RCC 7860 (cell line): ENCODE results near the gene DENND1C.
"Not testable (repeated sequence)": the region's sequence is repeated elsewhere in the genome, so short reads cannot be mapped to it uniquely, and the experiment has no call there.

Experiments used
- DNase-seq: peaks from one replicate; pipeline ENCODE4 v3.0.0-alpha.2; 2015; ENCODE audit warnings: low spot score
- FAIRE-seq: peaks from 2 replicates; lab custom pipeline; 2012; peaks lifted over from hg19 to GRCh38; lab: Jason Lieb, UNC

Gene DENND1C

DNA sequence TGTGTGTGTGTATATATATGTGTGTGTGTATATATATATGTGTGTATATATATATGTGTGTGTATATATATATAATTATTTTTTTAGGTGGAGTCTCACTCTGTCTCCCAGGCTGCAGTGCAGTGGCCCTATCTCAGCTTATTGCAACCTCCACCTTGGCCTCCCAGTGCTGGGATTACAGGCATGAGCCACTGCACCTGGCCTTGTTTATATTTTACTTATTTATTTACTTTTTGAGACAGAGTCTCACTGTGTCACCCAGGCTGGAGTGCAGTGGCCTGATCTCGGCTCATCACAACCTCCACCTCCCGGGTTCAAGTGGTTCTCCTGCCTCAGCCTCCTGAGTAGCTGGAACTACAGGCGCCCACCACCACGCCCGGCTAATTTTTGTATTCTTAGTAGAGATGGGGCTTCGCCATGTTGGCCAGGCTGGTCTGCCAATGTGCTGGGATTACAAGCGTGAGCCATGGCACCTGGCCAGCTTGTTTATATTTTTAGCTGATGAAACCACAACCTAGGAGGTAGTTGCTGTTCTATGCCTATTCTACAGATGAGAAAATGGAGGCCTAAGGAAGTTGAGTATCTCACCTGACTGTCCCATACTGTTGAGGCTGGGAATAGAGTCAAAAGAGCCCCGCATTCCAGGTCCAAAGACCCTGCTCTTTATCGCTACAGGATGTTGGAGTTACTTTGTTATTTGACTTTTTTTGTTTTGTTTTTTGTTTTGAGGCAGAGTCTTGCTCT, 26.6 kb upstream of the DENND1C start:
- not testable (repeated sequence) for DNase-seq, FAIRE-seq

GRCh38 chr19:6503407-6504201, 22.0 kb upstream of the DENND1C start:
- no peak for FAIRE-seq
- DNase-seq, result no peak

DNA sequence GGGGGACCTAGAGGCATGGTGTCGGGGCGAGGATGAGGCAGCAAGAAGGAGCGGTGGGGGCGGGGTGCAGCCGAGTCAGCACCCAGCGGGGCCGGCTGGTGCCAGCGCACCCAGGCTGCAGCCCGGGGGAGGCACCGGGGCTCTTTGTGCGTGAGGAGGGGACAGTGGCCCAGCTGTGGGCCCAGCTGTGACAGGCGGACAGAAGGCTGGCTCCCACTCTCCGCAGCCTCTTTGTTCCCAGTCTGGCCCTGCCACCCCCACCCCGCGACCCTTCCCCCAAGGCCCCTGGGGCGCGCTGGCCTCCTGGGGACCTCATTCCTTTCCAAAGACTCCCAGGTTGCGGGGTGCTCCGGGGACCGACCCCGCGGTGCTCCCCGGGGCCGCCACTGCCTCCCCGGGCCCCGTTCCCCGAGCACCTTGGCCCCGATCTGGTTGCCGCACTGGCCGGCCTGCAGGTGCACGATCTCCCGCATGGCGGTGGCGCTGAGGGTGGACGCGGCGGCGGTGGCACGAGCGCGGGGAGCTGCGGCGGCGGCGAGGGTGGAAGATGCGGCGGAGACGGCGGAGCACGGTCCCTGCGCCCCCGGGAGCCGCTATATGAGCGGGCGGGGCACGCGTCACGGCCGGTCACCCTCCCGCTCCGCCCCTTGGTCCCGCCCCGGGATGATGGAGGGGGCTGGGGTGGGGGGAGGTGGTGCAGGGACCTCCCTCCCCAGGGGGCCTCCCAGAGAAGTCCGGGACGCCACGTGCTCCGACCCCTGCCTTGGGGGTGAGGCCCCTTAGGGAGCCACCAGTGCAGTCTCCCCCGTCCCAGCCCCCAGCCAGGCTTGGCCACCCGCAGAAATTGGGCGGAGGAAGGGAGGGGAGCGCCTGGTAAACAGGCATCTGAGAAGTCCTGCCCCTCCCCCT, 20.4 kb upstream of the DENND1C start, which contains the start of gene TUBB4A:
Gene TUBB4A (minus strand): TSS at position 570 of the 909 bp plus-strand sequence. CDS start 97 bp downstream, at position 473.
- no peak for FAIRE-seq
- DNase-seq, result no peak

GRCh38 chr19:6500837-6501739, 19.5 kb upstream of the DENND1C start:
- DNase-seq (no peak), FAIRE-seq (no peak)

- FAIRE-seq (no peak), DNase-seq (no peak)
These were observed 17.6 kb upstream of the DENND1C start for GRCh38 chr19:6499052-6499790.

GRCh38 chr19:6498294-6499036, 16.9 kb upstream of the DENND1C start:
- FAIRE-seq, result no peak
- DNase-seq, result no peak

GRCh38 chr19:6495947-6496346, 14.4 kb upstream of the DENND1C start:
- no peak for FAIRE-seq
- DNase-seq, result no peak

DNA sequence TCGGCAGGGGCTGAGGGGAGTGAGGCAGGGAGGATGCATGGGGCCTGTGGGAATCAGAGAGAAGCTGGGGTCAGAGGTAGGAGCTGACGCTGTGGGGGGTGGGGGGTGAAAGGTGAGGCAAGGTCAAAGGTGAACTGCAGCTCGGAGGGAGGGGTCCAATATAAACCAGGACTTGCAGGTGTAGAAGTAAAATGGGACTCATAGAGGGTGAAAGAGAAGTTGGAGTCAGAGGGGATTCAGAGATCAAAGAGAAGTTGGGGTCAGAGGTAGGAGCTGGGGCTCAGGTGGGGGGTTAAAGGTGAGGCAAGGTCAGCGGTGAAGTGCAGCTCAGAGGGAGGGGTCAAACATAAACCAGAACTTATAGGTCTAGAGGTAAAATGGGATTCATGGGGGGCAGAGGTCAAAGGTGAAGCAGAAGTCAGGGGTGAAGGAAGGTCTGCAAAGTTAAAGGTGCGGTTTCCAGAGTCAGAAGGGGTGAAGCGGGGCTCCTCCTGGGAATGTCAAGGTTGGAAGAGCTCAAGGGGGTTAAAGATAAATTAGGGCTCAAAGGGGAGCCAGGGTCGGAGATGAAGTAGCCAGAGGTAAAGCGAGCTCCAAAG, 12.9 kb upstream of the DENND1C start:
- DNase-seq (no peak), FAIRE-seq (no peak)

- DNase-seq, result no peak
- no peak for FAIRE-seq
These were observed 10.4 kb upstream of the DENND1C start for GRCh38 chr19:6491802-6492592.

DNA sequence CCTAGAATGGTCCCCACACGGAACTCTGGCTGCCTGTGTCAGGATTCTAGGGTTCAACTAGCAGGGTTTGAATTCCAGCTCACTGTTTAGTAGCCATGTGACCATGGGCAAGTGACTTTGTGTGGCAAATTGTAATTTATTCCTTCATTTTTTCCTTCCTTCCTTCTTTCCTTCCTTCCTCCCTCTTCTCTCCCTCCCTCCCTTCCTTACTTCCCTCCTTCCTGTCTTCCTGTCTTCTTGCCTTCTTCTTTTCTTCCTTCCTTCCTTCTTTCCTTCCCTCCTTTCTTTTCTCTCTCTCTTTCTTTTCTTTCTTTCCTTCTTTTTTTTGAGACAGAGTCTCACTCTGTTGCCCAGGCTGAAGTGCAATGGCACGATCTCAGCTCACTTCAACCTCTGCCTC, 8.5 kb upstream of the DENND1C start:
- DNase-seq (no peak), FAIRE-seq (no peak)

- DNase-seq (no peak), FAIRE-seq (no peak)
These were observed 7.9 kb upstream of the DENND1C start for GRCh38 chr19:6489278-6490061.

GRCh38 chr19:6484831-6485230, 3.2 kb upstream of the DENND1C start:
- FAIRE-seq (no peak), DNase-seq (no peak)

- FAIRE-seq, result no peak
- DNase-seq, result no peak
These were observed 2.6 kb upstream of the DENND1C start for GRCh38 chr19:6484230-6484629.

- FAIRE-seq, result no peak
These were observed 1.6 kb upstream of the DENND1C start for GRCh38 chr19:6483235-6483634.

GRCh38 chr19:6482343-6482686, 728 bp upstream of the DENND1C start:
- FAIRE-seq (no peak), DNase-seq (no peak)

More at GRCh38 chr19:6483235-6483634, 1.6 kb upstream of the DENND1C start:
- DNase-seq, result no peak

GRCh38 chr19:6480848-6481415, 655 bp downstream of the DENND1C start:
- no peak for DNase-seq
- no peak for FAIRE-seq
